H1 (cell line): ENCODE data around the gene PABPN1. TPM values are rescaled to one million over a fixed set of nuclear protein-coding genes. Genes with fewer than 3 reads are reported as not detected.
A peak's percentile ranks its signal among the peaks of the same experiment; 100 is the strongest.

Experiments used
- ATF2 ChIP-seq: IDR thresholded peaks from 2 replicates; pipeline ENCODE4 v1.6.1; 2012; ENCODE audit warnings: low read length, inconsistent platforms
- CHD2 ChIP-seq: IDR thresholded peaks from 2 replicates; pipeline ENCODE4 v1.6.1; 2012; ENCODE audit warnings: low read length, improper control_type of control experiment
- CREB1 ChIP-seq: IDR thresholded peaks from 2 replicates; pipeline ENCODE4 v1.6.1; 2012; ENCODE audit warnings: inconsistent platforms
- CTCF ChIP-seq, 3 experiments: IDR thresholded peaks; 1 replicate in 2 of 3; 2 replicates in 1 of 3; pipeline versions ENCODE4 v1.5.1 to v1.6.1; 2011; ENCODE audit warnings: low read length in 3 of 3, mild to moderate bottlenecking in 3 of 3, inconsistent platforms in 2 of 3, low read depth in 1 of 3, moderate library complexity in 1 of 3; ENCODE audit not compliant: insufficient read depth in 1 of 3; ENCODE audit errors: control extremely low read depth in 1 of 3
- E2F6 ChIP-seq: IDR thresholded peaks from 2 replicates; pipeline ENCODE4 v1.6.1; 2012; ENCODE audit warnings: inconsistent platforms
- EP300 ChIP-seq, 2 experiments: IDR thresholded peaks; 1 replicate in 1 of 2; 2 replicates in 1 of 2; pipeline ENCODE4 v1.6.1; 2011 to 2012; ENCODE audit warnings: low read depth in 2 of 2, low read length in 2 of 2, mild to moderate bottlenecking in 2 of 2, borderline replicate concordance in 1 of 2, inconsistent platforms in 1 of 2, moderate library complexity in 1 of 2
- KDM1A ChIP-seq: fragments of 200-600, 300-600 bp; sonication (generic); IDR thresholded peaks from 2 replicates; pipeline ENCODE4 v1.7.1; 2016; ENCODE audit warnings: mild to moderate bottlenecking, low read length, borderline replicate concordance
- MAX ChIP-seq: IDR thresholded peaks from 2 replicates; pipeline ENCODE4 v1.6.1; 2012; ENCODE audit warnings: inconsistent platforms
- POLR2AphosphoS5 ChIP-seq: IDR thresholded peaks from 2 replicates; pipeline ENCODE4 v1.6.1; 2011; ENCODE audit warnings: low read depth, low read length
- POU5F1 ChIP-seq: IDR thresholded peaks from 2 replicates; pipeline ENCODE4 v1.6.1; 2011; ENCODE audit warnings: low read depth, mild to moderate bottlenecking, low read length, moderate library complexity
- SIN3A ChIP-seq, 2 experiments: IDR thresholded peaks in 1 of 2; conservative IDR thresholded peaks in 1 of 2; 2 replicates each; pipeline ENCODE4 v1.6.1; 2011 to 2012; ENCODE audit warnings: low read length in 2 of 2, improper control_type of control experiment in 1 of 2, low read depth in 1 of 2, mild to moderate bottlenecking in 1 of 2
- SIRT6 ChIP-seq: IDR thresholded peaks from one replicate; pipeline ENCODE4 v1.7.1; 2012; ENCODE audit warnings: low read length, inconsistent platforms
- SUZ12 ChIP-seq: fragments of 200-600 bp; sonication (generic); IDR thresholded peaks from 2 replicates; pipeline ENCODE4 v1.6.1; 2012; ENCODE audit warnings: mild to moderate bottlenecking, inconsistent platforms, low read length, moderate library complexity, mixed read lengths
- TBP ChIP-seq: IDR thresholded peaks from 2 replicates; pipeline ENCODE4 v1.6.1; 2011; ENCODE audit warnings: low read depth, low read length, improper control_type of control experiment
- TCF12 ChIP-seq: IDR thresholded peaks from 2 replicates; pipeline ENCODE4 v1.6.1; 2011; ENCODE audit warnings: low read depth, mild to moderate bottlenecking, low read length
- USF2 ChIP-seq: IDR thresholded peaks from 2 replicates; pipeline ENCODE4 v1.6.1; 2011; ENCODE audit warnings: low read length, improper control_type of control experiment
- polyA plus RNA-seq, 7 experiments: library from polyadenylated mRNA; depleted of rRNA in 3 of 7; stranded (reverse) in 5 of 7; unstranded in 2 of 7; fragments of >200 nt in 5 of 7; fragments of 200-250 nt in 2 of 7; gene quantifications; 1 replicate in 5 of 7; 2 replicates in 1 of 7; 4 replicates in 1 of 7; pipeline versions ENCODE4 v1.2.1 to v1.2.3, GENCODE V29; 2011 to 2013; ENCODE audit warnings: missing spikeins in 2 of 7, mixed read lengths in 2 of 7
- total RNA-seq: library from RNA; stranded (reverse); fragmentation: NEBNext Ultra II Directional; extraction: Animal tissue kit (Norgen Biotek cat#: 25700); gene quantifications from 2 replicates; pipeline ENCODE4 v1.2.1, GENCODE V29; 2021

PABPN1 gene
- total and polyA plus RNA-seq, 2 of the 8 experiments (the other 6 are each of a cell fraction or from before 2014, with no cell fraction given) = 300 to 331 TPM

- TF ChIP-seq TBP = peak; percentile 45
- TF ChIP-seq SUZ12 = no peak
- TF ChIP-seq KDM1A = no peak
- TF ChIP-seq TCF12 = no peak
- peak; percentile 78; the same call in 1 of the 2 replicates for TF ChIP-seq POLR2AphosphoS5
- TF ChIP-seq SIN3A (conservative IDR thresholded peaks at IDR 0.05 in 1 of 2, IDR thresholded peaks at IDR 0.05 in 1 of 2; ENCODE audit: low read depth in 1 of 2, low read length in 2 of 2) = peak; percentile 38 to 83; a peak in 2 of 4 replicates
- no peak for TF ChIP-seq SIRT6
- TF ChIP-seq POU5F1 = no peak
- TF ChIP-seq USF2 = peak; percentile 89
- peak; percentile 93 for TF ChIP-seq CREB1
- peak; percentile 94 for TF ChIP-seq CHD2
- no peak for TF ChIP-seq EP300 (IDR thresholded peaks at IDR 0.05; ENCODE audit: borderline replicate concordance in 1 of 2, low read depth in 2 of 2, low read length in 2 of 2)
- peak; percentile 45; the same call in 1 of the 2 replicates for TF ChIP-seq E2F6
- TF ChIP-seq CTCF (IDR thresholded peaks at IDR 0.05; ENCODE audit: control extremely low read depth in 1 of 3, insufficient read depth in 1 of 3, low read depth in 1 of 3, low read length in 3 of 3) = no peak
- 0 out of 2 replicates have a peak, but pooled peaks have one; percentile 47 for TF ChIP-seq ATF2
- peak; percentile 70 for TF ChIP-seq MAX
These were observed at the start of gene PABPN1 (continued) for GRCh38 chr14:23320584-23321571.
